Parietal lobe (tissue), 2 donors: Measurements from ENCODE around the gene AGAP5. TPM values are rescaled to one million over a fixed set of nuclear protein-coding genes. Genes with fewer than 3 reads are reported as not detected.

Source experiments
- small RNA-seq: library from RNA; depleted of rRNA; stranded (forward); fragments of <200 nt; gene quantifications from one replicate; pipeline ENCODE3, GENCODE V24; 2014; ENCODE audit warnings: low replicate concordance
- total RNA-seq: library from RNA; depleted of rRNA; stranded (reverse); fragments of >200 nt; gene quantifications from one replicate; pipeline ENCODE4 v1.2.3, GENCODE V29; 2014

Gene AGAP5
- total RNA-seq = 12.2 TPM

GRCh38 chr10:73697675-73698159 lies at the start of gene AGAP5:
AGAP5 (minus strand) TSS chr10:73698109; CDS start chr10:73697755, 354 bp downstream.

GRCh38 chr10:73743905-73744663 lies 46.2 kb upstream of the AGAP5 start, which contains the start of gene SEC24C:
SEC24C (plus strand) TSS chr10:73744372; CDS start chr10:73746833, 2,461 bp downstream.

GRCh38 chr10:73655990-73656298 lies 42.0 kb downstream of the AGAP5 start, which contains the start of gene SYNPO2L:
SYNPO2L (minus strand) TSS chr10:73656029; CDS start chr10:73655922, 107 bp downstream.

GRCh38 chr10:73641328-73642060 lies 56.4 kb downstream of the AGAP5 start, which contains the start of gene MYOZ1:
MYOZ1 (minus strand) TSS chr10:73641474; CDS start chr10:73640017, 1,457 bp downstream.

Small RNAs within 50 kb of the gene (small RNA-seq; reads per million reads assigned to genes)
- not detected for gene AC022400.4
- gene RNA5SP320 = not detected

Other genes with a start within 250 kb of the AGAP5 start
- 148 TPM for gene PPP3CB, start 202.1 kb downstream of the AGAP5 start, total RNA-seq
- gene USP54, start 106.8 kb downstream of the AGAP5 start, total RNA-seq = 51.3 TPM
- gene MYOZ1, start 56.6 kb downstream of the AGAP5 start, total RNA-seq = not detected
- not detected for gene SYNPO2L, start 42.1 kb downstream of the AGAP5 start, total RNA-seq
- 62.9 TPM for gene SEC24C, start 46.3 kb upstream of the AGAP5 start, total RNA-seq
- gene CHCHD1, start 83.9 kb upstream of the AGAP5 start, total RNA-seq = 16.3 TPM
- 70.1 TPM for gene ZSWIM8, start 87.5 kb upstream of the AGAP5 start, total RNA-seq
- 22.5 TPM for gene NDST2, start 113.5 kb upstream of the AGAP5 start, total RNA-seq
- 82.6 TPM for gene CAMK2G, start 176.4 kb upstream of the AGAP5 start, total RNA-seq
- 0.94 TPM for gene PLAU, start 213.0 kb upstream of the AGAP5 start, total RNA-seq